Renal pelvis (tissue), 12 donors: ENCODE data around the gene C2CD4A. TPM values are rescaled to one million over a fixed set of nuclear protein-coding genes. Genes with fewer than 3 reads are reported as not detected.
"Not testable (repeated sequence)": the region's sequence is repeated elsewhere in the genome, so short reads cannot be mapped to it uniquely, and the experiment has no call there.

ENCODE experiments used
- DNase-seq: peaks from one replicate; pipeline ENCODE4 v3.0.0-alpha.2; 2013
- long read RNA-seq, 16 experiments: transcript quantifications; one replicate each; lab custom pipeline, GENCODE V29; 2026
- polyA plus RNA-seq, 3 donors: library from polyadenylated mRNA; unstranded; fragments of 120-200 nt; gene quantifications; one replicate each; pipeline ENCODE4 v1.2.1, GENCODE V29; 2013; ENCODE audit not compliant: insufficient read length in 3 of 3

The C2CD4A gene, protein sequence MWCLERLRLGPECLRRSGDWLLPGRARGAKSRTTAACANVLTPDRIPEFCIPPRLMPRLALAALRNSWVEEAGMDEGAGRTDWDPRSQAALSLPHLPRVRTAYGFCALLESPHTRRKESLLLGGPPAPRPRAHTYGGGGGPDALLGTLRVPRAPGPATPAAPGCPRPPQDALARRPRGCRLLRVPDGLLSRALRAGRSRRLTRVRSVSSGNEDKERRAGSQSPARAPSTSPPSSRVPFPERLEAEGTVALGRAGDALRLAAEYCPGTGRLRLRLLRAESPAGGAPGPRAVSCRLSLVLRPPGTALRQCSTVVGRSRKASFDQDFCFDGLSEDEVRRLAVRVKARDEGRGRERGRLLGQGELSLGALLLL
- under 1 TPM; 0.28 to 0.40 (median 0.30) TPM for polyA plus RNA-seq
- long read RNA-seq, donor 1, result 0 reads
- long read RNA-seq, donor 2, result 0 reads
- long read RNA-seq, donor 3, result 0 reads
- long read RNA-seq, donor 4, result 0 reads
- long read RNA-seq, donor 5, result 0 reads
- long read RNA-seq, donor 6, result 0 reads
- long read RNA-seq, donor 7, result 0 reads
- long read RNA-seq, donor 8, result 0 reads
- long read RNA-seq, donor 9, result 0 reads
- long read RNA-seq, donor 10, result 0 reads
- long read RNA-seq, donor 11, result 0 reads
- long read RNA-seq, donor 12, result 0 reads
- long read RNA-seq, donor 13, result 0 reads
- long read RNA-seq, donor 14, result 0 reads
- long read RNA-seq, donor 15, result 0 reads
- long read RNA-seq, donor 16, result 0 reads

DNA sequence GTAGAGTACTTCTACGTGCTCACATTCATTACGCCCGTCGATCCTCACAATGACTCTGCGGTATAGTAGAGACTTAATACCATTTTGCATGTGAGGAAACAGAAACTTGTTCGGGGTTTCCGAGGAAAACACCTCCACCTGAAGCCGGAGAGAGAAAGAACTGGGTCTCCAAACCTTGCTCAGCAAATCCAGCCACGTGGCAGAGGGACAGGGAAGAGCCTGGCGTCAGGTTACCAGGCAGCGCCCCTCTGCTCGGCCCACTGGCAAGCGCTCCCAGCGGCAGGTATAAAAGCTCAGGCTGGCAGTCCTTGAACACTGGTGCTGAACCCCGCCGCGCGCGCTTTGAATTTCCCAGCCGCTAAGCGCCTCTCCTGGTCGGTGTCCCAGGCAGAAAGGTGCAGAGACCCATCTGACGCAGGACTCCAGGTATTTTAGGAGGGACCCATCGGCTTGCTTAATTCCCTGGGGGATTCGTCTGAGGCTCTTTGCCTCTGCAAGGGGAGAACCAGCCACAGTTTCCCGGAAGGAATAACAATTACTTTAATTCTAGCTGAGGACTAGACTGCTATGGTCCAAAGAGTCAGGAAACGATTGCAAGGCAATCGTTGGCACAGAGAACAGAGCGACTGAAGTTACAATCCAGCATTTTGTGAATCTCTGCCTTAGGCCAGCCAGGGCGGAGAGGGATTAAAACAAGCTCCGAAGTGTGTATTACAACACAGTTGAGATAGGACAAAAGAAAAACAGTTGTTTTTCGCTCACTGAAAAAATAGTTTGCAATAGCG is at the start of gene C2CD4A:
C2CD4A (plus strand) TSS at position 315 of the 785 bp plus-strand sequence. CDS start 637 bp downstream, outside the sequence.
- peak; percentile 88 for DNase-seq

DNA sequence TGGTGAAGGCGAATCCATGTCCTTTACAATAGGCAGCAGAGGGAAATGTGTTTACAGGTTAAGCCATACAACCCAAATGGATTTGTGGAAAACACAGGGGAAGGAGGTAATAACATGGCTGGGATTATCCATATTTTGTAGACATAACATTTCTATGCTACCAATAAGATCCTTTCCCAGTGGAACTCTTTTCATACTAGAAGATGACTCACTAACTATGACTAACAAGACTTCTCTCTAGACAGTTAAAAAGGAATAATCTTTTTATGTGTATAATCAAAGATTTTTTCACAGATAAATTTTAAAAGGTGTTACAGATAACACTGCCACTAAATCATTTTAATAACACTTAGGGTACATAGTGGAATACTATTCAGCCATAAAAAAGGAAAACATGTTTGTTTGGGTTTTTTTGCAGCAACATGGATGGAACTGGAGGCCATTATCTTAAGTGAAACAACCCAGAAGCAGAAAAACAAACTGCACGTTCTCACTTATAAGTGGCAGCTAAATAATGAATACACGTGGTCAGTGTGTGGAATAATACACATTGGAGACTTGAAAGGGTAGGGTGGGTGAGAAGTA is 46.1 kb upstream of the C2CD4A start:
- DNase-seq, result no peak

DNA sequence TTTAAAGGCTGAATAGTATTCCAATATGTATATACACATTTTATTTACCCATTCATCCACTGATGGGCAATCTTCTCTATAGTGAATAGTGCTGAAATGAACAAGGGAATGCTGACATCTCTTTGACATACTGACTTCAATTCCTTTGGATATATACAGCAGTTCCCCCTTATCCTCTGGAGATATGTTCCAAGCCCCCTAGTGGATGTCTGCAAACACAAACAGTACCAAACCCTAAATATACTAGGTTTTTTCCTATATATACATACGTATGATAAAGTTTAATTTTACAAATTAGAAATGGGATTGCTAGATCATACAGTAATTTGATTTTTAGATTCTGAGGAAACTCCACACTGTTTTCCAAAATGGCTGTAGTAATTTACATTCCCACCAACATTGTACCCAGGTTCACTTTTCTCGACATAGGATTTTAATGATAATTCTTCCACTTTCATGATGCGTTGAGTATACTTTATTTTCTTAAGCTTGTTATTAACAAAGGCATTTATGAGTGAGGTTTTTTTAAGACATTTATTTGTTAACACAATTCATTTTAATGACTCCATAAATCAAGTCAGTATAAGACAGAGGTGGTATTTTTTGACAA is 44.7 kb upstream of the C2CD4A start:
- DNase-seq, result no peak

DNA sequence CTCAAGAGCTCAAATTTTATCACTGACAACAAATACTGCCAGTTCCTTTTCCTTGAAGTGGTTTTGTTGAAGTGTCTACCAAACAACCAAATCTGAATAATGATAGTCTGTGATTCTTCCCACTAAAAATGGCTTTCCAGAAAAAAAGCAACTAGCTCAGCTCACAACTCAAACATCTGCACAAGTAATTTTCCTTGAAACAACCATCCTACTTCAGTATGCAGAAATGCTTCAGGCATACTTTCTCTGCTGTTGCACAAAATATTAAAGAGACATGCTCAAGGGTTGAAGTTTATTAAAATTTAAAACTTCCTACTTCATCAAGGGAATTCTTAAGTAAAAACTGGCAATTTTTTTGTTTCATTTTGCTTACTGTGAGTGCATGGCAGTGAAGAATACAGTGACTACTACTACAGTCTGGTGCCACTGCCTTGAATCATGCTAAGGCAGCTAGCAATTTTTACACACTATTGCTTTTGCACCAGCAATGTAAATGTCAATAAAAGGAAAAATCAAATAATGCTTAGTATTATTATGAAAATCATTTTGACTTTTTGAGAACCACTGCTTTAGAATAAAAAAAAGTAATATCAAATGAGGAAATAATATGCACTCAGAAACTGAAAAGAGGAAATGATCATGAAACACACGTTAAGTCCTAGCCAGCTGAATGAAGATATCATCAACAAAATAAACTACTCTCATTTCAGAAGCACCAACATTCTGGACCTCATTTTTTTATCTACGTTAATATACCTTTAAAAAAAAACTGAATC is 40.1 kb upstream of the C2CD4A start:
- DNase-seq, result no peak

DNA sequence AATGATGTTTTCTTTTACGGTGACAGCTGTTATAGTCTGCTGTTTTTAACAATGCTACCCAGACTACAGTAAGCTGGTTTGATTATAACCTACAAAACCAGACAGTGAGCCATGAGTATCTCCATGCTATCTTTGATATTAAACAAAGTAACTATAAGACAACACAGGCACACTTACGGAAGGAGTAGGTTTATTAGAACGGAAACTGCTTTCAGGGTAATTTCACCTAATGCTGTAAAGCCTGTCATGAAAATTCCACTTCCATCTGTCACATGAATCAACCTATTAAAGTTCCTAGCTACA is 39.6 kb upstream of the C2CD4A start:
- DNase-seq, result no peak

DNA sequence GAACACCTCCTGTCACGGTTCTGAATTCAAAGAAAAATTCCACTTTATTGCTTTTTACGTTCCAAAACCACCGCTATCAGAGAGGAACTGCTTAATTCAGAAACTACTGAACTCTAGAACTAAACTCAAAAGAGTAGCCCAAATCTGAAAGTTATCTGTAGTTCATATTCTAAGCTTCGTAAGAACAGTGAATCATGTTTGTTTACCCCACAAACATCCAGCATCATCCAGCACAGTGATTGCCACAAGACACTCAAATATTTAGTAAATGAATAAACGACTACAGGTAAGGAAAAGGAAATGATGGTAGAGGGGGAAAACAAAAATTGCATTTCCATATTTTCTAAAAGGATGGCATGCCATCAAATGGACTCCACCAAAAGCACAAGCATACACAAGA is 38.9 kb upstream of the C2CD4A start:
- DNase-seq, result no peak

DNA sequence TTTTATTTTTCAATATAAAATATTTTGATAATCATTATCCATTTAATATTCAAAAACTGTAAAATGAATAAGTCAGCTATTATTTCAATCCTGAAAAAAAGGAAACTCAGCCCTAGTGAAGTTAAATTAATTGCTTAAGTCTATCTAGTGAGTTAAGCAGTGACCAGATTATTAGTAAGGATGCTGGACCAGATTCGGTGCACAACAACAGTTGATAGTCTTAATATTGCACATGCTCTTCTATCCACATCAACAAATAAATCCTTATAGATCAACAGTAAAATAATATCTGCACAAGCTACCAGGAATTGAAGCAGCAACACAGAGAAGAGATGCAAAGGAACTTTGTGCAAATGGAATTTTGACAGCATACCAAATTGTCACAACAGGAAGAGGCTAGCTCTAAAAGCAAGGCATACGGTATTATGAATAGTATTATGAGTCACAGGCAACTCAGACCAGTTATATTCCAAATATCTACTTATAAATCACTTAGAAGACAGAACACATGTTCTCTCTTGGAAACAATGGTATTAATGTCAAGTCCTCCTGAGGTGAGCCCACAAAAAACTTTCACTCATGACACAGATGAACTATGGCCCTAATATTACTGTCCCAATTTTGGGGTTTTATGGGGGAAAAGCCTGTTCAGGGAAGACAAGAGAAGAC is 31.4 kb upstream of the C2CD4A start:
- no peak for DNase-seq

DNA sequence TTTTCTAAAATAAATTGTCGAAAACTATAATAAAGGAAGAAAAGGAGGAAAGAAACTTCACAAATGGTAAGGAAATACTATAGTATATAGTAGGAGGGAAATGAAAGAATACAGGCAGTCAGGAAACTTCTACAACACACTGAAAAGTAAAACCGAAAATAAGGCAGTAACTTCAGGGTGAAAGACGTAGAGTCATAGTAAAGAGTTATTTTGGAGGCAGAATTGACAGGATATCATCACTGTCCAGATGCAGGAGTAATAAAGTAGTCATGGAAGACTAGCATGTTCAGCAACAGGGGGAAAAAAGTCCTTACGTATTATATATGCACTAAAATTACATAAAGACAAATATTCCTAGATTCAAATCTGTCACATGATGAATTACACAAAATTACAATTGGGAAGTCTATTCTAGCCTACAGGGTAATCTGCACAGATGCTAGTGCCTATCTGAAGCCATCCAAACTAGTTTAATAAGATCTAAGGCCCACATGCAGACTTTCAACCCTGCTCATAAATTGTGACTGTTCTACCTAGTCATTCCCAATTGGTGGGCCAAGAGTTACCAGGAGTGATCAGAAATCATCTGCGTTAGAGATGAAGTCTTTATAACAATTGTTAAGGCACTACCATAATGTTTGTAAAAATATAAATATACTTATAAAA is 20.6 kb upstream of the C2CD4A start:
- no peak for DNase-seq

DNA sequence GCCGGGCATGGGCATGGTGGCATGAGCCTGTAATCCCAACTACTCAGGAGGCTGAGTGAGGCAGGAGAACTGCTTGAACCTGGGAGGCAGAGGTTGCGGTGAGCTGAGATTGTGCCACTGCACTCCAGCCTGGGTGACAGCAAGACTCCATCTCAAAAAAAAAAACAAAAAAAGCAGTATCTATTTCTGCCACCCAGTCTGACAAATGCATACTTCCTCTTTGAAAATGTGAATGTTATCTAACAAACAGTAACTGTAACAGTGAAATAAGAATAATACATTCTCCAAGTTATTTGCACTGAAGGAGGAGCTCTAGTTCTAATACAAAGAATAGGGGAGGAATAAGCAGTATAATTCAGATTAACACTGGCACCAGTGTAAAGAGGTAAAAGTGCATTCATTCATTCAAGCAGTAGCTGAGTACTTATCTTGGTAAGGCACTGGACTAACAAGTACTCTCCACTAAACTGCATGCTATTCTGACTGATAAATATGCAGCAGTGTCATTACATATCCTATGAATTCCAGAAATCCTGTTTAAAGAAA is 19.4 kb upstream of the C2CD4A start:
- DNase-seq, result no peak

DNA sequence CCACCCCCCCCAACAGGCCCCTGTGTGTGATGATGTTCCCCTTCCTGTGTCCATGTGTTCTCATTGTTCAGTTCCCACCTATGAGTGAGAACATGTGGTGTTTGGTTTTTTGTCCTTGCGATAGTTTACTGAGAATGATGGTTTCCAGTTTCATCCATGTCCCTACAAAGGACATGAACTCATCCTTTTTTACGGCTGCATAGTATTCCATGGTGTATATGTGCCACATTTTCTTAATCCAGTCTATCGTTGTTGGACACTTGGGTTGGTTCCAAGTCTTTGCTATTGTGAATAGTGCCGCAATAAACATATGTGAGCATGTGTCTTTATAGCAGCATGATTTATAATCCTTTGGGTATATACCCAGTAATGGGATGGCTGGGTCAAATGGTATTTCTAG is 18.5 kb upstream of the C2CD4A start:
- DNase-seq, result not testable (repeated sequence)

DNA sequence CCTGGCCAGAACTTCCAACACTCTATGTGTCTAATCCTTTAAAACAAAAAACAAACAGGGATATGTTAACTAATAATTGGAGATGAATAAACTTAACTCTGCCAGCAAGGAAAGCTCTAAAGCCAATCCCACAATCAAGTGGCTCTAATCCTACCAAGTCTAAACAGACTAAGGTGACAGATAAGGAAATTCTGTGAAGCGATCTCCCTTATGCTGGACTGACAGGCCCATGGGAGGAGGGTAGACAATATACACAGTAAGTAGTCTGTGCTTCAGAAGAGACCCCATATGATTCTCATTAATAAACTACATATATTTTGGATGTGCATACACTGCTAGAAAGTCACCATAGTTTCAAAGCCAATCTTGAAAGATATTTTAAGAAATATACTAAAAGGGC is 16.7 kb upstream of the C2CD4A start:
- no peak for DNase-seq

DNA sequence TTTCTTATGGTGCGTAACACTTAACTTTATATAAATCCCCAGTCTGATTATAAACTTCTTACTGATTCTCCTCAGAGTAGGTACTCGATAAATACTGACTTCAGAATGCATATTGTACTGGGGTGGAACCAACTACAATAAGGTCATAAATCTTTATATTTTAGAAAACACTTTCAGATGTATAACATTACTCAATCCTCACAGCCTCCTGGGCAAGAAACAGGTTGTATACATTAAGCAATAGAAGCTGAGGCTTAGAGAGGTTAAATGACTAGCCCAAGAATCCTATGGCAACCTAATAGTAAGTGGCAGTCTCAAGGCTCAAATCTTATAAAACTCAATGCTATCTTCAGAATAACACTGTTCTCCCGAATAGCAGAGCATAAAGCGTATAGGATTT is 15.6 kb upstream of the C2CD4A start:
- DNase-seq, result no peak

DNA sequence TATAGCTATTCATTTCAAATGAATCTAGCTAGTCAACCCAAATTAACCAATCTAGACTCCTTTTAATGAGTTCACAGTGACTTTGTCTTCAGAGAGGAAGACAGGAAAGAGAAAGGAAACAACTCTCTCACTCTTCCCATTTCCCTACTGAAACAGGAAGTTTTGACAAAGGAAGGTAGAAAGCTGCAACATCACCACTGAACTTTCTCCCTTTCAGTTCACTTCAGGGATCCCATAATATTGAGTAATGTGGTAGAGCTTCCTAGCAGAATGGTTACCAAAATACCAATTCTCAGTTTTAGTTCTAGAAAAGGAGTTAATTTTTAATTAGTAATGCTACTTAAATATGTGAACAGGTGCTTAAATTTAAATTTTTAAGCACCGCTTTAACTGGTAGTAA is 14.1 kb upstream of the C2CD4A start:
- DNase-seq, result no peak

DNA sequence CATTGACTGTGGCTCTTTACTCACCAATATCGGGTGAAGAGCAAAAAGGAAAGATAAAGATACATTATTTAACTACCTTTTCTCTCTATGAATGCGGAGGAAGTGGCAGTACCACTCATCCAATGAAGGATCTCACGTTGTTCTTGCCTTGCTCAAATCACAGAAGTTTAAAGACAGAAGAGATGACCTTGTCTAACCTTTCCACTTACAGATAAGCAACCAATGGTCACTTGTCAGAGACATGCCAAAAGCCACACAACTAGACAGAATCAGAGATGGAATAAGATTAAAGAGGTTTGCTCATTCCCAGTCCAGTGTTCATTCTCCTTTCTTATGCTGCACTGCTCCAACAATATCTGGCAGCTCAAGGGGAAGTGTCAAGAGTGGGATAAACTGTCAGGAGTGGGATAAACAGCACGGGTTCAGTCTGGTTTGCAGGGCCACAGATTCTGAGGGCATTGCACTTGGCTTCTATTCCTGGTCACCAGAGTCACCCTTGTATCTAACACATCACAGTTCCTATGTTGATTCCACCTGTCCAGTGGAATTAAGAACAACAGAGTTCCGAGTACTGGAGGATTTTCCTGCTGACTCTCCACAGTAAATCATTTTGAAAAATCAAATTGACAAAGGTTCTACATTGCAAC is 13.2 kb upstream of the C2CD4A start:
- DNase-seq, result no peak

DNA sequence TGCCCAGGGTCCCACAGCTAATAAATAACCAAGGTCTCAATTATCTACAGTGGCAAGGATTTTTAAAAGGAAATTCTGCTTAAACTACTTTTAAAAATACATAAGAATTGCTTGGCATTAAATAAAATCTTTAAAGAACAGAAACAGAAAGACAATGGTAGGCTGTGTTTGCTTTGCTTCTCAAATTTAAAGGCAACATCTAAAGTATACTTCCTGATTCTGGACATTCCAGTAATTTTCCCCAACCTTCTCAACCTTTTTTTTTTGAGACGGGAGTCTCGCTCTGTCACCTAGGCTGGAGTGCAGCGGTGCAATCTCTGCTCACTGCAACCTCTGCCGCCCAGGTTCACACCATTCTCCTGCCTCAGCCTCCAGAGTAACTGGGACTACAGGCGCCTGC is 11.8 kb upstream of the C2CD4A start:
- no peak for DNase-seq

DNA sequence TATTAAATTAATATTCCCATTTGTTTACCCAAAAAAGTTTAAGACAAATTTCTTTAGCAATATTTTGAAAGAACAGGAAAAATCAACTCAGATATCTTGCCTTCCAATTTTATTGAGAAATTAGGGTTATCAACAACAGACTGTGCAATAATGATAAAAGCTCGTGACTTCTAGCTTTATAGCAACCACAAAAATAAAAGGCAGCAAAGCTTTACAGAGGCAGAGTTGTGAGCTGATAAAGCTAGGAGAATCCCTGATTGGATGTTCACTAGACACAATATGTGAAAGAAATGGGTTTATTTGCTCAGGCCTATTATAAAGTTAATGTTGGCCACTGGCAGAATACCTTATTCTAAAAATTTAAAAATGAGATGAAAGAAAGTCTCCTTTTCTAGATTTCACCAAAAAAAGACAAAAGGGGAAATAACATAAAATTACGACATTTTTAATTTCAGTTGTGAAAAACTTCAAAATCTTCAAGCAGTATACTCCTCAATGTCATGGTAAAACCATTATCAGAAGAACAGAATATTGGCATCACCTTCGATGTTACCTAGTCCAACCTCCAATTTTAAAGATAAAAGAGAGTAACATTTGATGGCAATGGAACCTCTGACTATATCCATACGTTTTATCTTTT is 9.3 kb upstream of the C2CD4A start:
- DNase-seq, result no peak

DNA sequence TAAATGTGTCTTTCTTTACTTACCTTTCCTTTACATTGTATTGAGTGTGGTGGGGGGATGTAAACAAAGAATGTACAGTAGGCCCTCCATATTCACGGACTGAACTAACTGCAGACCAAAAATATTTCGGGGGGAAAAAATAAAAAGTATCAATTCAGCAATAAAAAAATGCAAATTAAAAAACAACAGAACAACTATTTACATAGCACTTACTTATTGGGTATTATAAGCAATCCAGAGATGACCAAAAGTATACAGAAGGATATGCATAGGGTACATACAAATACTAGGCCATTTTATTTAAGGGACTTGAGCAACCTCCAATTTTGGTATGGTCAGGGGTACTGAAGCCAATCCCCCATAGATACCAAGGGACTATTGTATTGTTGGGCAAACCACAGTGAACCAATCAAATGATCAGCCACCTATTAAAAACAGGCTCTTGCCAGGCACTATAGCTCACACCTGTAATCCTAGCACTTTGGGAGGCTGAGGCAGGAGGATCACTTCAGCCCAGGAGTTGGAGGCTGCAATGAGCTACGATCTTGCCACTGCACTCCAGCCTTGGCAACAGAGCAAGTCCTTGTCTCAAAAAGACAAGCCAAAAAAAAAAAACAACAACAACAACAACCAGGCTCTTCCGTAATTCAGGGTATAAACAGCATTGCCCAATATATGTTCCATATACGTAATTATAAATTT is 8.3 kb upstream of the C2CD4A start:
- no peak for DNase-seq
